Stomach (tissue), 9 donors: Measurements from ENCODE around the gene MCL1. TPM values are rescaled to one million over a fixed set of nuclear protein-coding genes. Genes with fewer than 3 reads are reported as not detected.

Experiments
- DNase-seq, 2 donors: peaks; one replicate each; pipeline versions ENCODE4 v3.0.0 to v3.0.0-alpha.2; 2013 to 2019
- H3K27ac ChIP-seq, 5 donors: fragments of 200-600 bp in 4 of 5; sonication (generic) in 4 of 5; one replicate each; pipeline ENCODE4 v1.5.1; 2013 to 2019; ENCODE audit warnings: mild to moderate bottlenecking in 1 of 5, moderate library complexity in 1 of 5
- H3K27me3 ChIP-seq, 3 donors: fragments of 200-600 bp; sonication (generic); one replicate each; pipeline ENCODE4 v1.5.1; 2017 to 2019; ENCODE audit warnings: mixed run types in 1 of 3
- H3K36me3 ChIP-seq, 4 donors: fragments of 200-600 bp; sonication (generic); 1 replicate in 3 of 4; 2 replicates in 1 of 4; pipeline ENCODE4 v1.5.1; 2016 to 2019
- H3K4me1 ChIP-seq, 4 donors: fragments of 200-600 bp; sonication (generic); one replicate each; pipeline ENCODE4 v1.5.1; 2016 to 2019
- H3K4me3 ChIP-seq, 4 donors: fragments of 200-600 bp; sonication (generic) in 3 of 4; one replicate each; pipeline ENCODE4 v1.5.1; 2016 to 2019; ENCODE audit warnings: mild to moderate bottlenecking in 1 of 4
- H3K9me3 ChIP-seq, 4 donors: fragments of 200-600 bp; sonication (generic); one replicate each; pipeline ENCODE4 v1.5.1; 2016 to 2019
- EP300 ChIP-seq: sonication (generic); formaldehyde crosslinking; IDR thresholded peaks from one replicate; pipeline ENCODE4 v1.6.1; 2017; ENCODE audit warnings: antibody characterized with exemption
- POLR2A ChIP-seq, 4 donors: fragments of 450-650 bp; IDR thresholded peaks; one replicate each; pipeline ENCODE4 v1.6.1; 2016; ENCODE audit warnings: antibody characterized with exemption in 4 of 4, control low read depth in 2 of 4, mild to moderate bottlenecking in 1 of 4, moderate library complexity in 1 of 4
- POLR2AphosphoS5 ChIP-seq, 3 donors: sonication (generic); formaldehyde crosslinking; IDR thresholded peaks; one replicate each; pipeline ENCODE4 v1.6.1; 2016; ENCODE audit warnings: antibody characterized with exemption in 3 of 3
- WGBS, 5 donors: extraction: QIAGEN DNeasy Blood & Tissue Kit in 3 of 5; methylation state at CpG; one replicate each; pipeline versions ENCODE4 v1.1.5 to v1.1.7; 2013 to 2018; 5-methylcytosine and 5-hydroxymethylcytosine counted together
- intact Hi-C: fragments of 100-400 bp; cut with DNase I; formaldehyde crosslinking; loops from one replicate; pipeline ENCODE4 v1.15.1; 2023; ENCODE audit warnings: low total_unique reads
- polyA plus RNA-seq, 3 donors: library from polyadenylated mRNA; stranded (reverse); fragments of 200-250 nt; gene quantifications; one replicate each; pipeline ENCODE4 v1.2.3, GENCODE V29; 2013
- total RNA-seq, 5 donors: library from RNA; depleted of rRNA; stranded (reverse); fragments of >200 nt; gene quantifications; one replicate each; pipeline versions ENCODE4 v1.1.0 to v1.2.3, GENCODE V29; 2014 to 2016
- TF ChIP-seq, protein P1 (sequence below), 7 experiments: fragments of 450-650 bp in 4 of 7; fragments of 200-600 bp in 3 of 7; sonication (generic) in 3 of 7; IDR thresholded peaks; one replicate each; pipeline ENCODE4 v1.5.1; 2016 to 2019; ENCODE audit warnings: antibody characterized with exemption in 7 of 7, control low read depth in 2 of 7, mild to moderate bottlenecking in 1 of 7
- donor health status: healthy with polysubstance abuse.
- donor health status: Bipolar disorder and iron deficiency.
- donor health status: healthy.

Gene MCL1
- total and polyA plus RNA-seq, 8 donors: 77.7 to 330 (median 121) TPM

DNA sequence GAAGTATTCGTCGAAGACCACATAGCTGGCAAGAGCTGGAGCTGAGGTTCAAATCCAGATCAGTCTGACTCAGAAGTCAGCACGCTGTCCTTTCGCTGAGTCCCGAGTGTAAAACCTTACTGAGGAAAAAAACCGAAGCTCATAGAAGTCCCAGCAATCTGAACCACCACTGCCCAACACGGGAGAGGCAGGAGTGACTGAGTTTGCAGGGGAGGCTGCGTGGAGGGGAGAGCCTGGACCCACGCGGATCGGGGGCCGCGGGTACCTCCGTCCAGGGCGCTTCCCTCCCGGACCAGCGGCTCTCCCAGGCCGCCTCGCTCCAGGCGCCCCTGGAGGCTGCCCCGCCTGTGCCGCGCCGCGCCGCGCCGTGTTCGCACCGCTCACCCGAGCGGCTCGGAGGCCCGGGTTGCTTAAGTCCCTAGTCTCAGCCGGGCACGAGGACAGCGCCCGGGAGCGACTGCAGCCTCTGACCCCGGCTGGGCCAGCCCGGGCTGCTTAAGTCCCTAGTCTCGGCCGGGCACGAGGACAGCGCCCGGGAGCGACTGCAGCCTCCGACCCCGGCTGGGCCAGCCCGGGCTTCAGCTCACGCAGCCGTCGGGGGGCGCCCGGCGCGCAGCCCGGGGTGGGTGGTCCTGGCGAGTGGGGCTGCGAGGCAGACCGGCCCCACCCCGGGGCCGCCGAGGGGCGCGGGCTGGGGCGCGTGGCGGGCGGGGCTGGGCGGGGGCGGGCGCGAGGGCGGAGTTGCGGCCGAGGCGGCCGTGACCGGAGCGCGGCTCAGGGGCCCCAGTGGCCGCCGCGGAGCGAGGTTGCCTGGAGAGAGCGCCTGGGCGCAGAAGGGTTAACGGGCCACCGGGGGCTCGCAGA, 30.5 kb downstream of the MCL1 start, which contains the start of gene ADAMTSL4:
Gene ADAMTSL4 (plus strand): TSS at position 777 of the 864 bp plus-strand sequence. CDS start 2,881 bp downstream, outside the sequence.
- H3K27me3 ChIP-seq: no peaks in the 10 kb centered on the region
- peaks cover 38 to 66% (median 50%) of the 10 kb centered on the region in 4 donors for H3K4me1 ChIP-seq
- 0 to 3% (median 1%) methylated on average over 11 to 91 of the region's 91 CpGs for WGBS, 5 donors
- H3K9me3 ChIP-seq: no peaks in the 10 kb centered on the region
- peaks cover 0 to 3% (median 0%) of the 10 kb centered on the region in 4 donors for H3K36me3 ChIP-seq
- intact Hi-C loops: no loop called here
- H3K27ac ChIP-seq: peak within 1 kb of the TSS; percentile 77 to 93 (median 85)
- peak within 1 kb of the TSS; percentile 51 to 62 (median 57) for H3K4me3 ChIP-seq
- TF ChIP-seq POLR2AphosphoS5 (IDR thresholded peaks at IDR 0.05) (peak in 2 of 3 donors; percentile 6 to 32), EP300 (no peak)
- peak; percentile 72 to 88 for DNase-seq

DNA sequence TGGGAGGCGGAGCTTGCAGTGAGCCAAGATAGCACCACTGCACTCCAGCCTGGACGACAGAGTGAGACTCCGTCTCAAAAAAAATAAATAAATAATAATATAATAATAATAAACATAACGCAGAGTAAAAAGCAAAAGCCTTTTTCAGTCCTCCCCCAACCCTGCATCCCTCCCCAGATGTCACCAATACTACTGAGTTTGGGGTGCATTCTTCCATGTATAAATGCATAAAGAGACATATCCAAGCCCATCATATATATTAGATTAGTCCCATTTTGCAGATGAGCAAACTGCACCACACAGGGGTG, 31.1 kb downstream of the MCL1 start:
- Histone ChIP-seq H3K27me3 (no peaks in the 10 kb centered on the region), H3K4me3 (peak overlapping the region; percentile 51 to 62 (median 57)), H3K27ac (peak overlapping the region in 4 of 5 donors; percentile 83 to 93 (median 86)), H3K36me3 (no peaks in the 10 kb centered on the region), H3K9me3 (no peaks in the 10 kb centered on the region), H3K4me1 (peaks cover 38 to 66% (median 45%) of the 10 kb centered on the region in 4 donors)
- 39 to 52% (median 44%) methylated on average over 4 of the region's 4 CpGs for WGBS, 5 donors
- no peak for TF ChIP-seq POLR2A (IDR thresholded peaks at IDR 0.05)
- no peak for DNase-seq
- intact Hi-C loops: no loop called here

DNA sequence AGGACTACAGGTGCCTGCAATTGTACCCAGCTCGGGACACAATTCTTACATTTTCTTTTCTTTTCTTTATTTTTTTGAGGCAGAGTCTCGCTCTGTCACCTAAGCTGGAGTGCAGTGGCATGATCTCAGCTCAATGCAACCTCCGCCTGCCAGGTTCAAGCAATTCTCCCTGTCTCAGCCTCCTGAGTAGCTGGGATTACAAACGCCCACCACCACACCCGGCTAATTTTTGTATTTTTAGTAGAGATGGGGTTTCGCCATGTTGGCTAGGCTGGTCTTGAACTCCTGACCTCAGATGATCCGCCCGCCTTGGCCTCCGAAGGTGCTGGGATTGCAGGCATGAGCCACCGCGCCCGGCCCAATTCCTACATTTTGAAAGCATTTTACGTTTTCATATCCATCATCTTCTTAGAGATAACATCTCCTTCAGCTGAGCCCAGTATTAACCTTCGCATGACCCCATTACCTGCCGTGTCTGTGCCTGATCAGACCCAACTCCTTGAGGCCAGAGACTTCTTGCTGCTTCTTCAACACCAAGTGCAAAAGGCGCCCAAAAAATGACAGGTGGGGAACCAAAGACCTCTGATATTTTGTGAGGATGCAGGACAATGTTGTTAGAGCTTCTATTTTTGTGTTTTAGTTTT, 33.0 kb downstream of the MCL1 start:
- no peak overlapping the region for H3K4me3 ChIP-seq
- intact Hi-C loops: no loop called here
- H3K27ac ChIP-seq: no peak overlapping the region
- no peaks in the 10 kb centered on the region for H3K36me3 ChIP-seq
- WGBS, 5 donors: 83 to 89% (median 85%) methylated on average over 16 of the region's 16 CpGs
- peaks cover 21 to 47% (median 29%) of the 10 kb centered on the region in 4 donors for H3K4me1 ChIP-seq
- H3K27me3 ChIP-seq: no peaks in the 10 kb centered on the region
- no peaks in the 10 kb centered on the region for H3K9me3 ChIP-seq
- TF ChIP-seq EP300 (no peak), POLR2AphosphoS5 (IDR thresholded peaks at IDR 0.05) (no peak), POLR2A (IDR thresholded peaks at IDR 0.05) (no peak)
- TF ChIP-seq, protein P1, sequence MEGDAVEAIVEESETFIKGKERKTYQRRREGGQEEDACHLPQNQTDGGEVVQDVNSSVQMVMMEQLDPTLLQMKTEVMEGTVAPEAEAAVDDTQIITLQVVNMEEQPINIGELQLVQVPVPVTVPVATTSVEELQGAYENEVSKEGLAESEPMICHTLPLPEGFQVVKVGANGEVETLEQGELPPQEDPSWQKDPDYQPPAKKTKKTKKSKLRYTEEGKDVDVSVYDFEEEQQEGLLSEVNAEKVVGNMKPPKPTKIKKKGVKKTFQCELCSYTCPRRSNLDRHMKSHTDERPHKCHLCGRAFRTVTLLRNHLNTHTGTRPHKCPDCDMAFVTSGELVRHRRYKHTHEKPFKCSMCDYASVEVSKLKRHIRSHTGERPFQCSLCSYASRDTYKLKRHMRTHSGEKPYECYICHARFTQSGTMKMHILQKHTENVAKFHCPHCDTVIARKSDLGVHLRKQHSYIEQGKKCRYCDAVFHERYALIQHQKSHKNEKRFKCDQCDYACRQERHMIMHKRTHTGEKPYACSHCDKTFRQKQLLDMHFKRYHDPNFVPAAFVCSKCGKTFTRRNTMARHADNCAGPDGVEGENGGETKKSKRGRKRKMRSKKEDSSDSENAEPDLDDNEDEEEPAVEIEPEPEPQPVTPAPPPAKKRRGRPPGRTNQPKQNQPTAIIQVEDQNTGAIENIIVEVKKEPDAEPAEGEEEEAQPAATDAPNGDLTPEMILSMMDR (IDR thresholded peaks at IDR 0.05): no peak
- DNase-seq: no peak

DNA sequence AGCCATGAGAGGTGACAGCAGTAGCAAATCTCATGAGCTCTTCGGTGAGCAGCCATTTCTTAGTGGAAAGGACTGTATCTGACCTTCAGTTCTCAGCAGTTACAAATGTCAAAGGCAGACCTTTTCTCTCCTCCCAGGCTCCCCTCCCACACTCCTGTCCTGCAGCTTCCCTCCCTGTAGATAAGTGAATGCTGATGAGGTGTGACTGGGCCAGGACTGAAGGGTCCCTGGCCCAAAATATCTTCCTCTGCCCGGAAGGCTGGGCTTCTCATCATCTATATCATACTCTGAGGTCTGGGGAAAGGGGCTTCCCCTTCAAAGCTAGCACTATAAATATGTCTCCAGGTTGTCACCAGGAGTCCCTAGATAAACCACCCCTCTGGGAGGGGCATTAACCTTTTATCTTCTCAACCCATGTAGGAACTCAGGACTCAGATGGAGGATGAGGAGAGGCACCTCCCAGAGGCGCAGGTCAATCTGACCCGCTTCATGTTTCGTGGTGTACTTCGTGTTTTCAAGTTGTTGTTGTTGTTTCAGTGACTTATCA, 33.9 kb downstream of the MCL1 start:
- H3K36me3 ChIP-seq: no peaks in the 10 kb centered on the region
- H3K9me3 ChIP-seq: no peaks in the 10 kb centered on the region
- DNase-seq: no peak
- H3K4me1 ChIP-seq: peaks cover 18 to 39% (median 22%) of the 10 kb centered on the region in 4 donors
- no peak overlapping the region for H3K27ac ChIP-seq
- no peaks in the 10 kb centered on the region for H3K27me3 ChIP-seq
- WGBS, 5 donors: 86 to 88% (median 88%) methylated on average over 5 to 6 of the region's 6 CpGs
- TF ChIP-seq EP300 (no peak), POLR2AphosphoS5 (IDR thresholded peaks at IDR 0.05) (no peak)
- intact Hi-C loops: no loop called here
- H3K4me3 ChIP-seq: no peak overlapping the region

DNA sequence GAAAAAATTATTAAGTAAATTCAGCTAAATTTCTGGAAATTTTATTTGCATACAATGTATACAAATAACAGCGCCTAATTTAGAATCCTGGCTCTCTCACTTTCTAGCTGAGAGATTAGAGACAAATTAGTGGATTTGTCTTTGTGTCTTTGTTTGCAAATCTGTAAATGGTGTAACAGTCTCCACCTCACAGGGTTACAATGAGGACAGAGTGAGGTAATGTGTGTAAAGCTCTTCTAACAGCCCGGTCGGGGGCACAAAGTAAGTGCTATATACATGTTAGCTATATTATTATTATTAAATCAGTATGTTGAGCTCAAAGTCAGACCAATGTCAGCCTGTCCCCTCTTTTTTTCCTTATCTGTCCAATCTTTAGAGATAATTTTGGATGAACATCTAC, 35.2 kb downstream of the MCL1 start:
- Histone ChIP-seq H3K36me3 (no peaks in the 10 kb centered on the region), H3K27me3 (no peaks in the 10 kb centered on the region), H3K4me1 (peaks cover 5 to 26% (median 10%) of the 10 kb centered on the region in 4 donors), H3K4me3 (no peak overlapping the region), H3K9me3 (no peaks in the 10 kb centered on the region), H3K27ac (peak overlapping the region in 3 of 5 donors; percentile 38 to 62 (median 62))
- TF ChIP-seq EP300: no peak
- TF ChIP-seq POLR2A (IDR thresholded peaks at IDR 0.05): no peak
- TF ChIP-seq, protein P1 (IDR thresholded peaks at IDR 0.05): no peak
- no peak for TF ChIP-seq POLR2AphosphoS5 (IDR thresholded peaks at IDR 0.05)
- DNase-seq: peak in 1 of 2 donors; percentile 62
- 21 to 43% (median 27%) methylated on average over 3 of the region's 3 CpGs for WGBS, 5 donors
- intact Hi-C loops: no loop called here
